Astrocyte of the spinal cord (primary cell): ENCODE data around the gene GRHL3.
A peak's percentile ranks its signal among the peaks of the same experiment; 100 is the strongest.
"Not testable (repeated sequence)": the region's sequence is repeated elsewhere in the genome, so short reads cannot be mapped to it uniquely, and the experiment has no call there.

ENCODE experiments used
- DNase-seq: peaks from one replicate; pipeline ENCODE4 v3.0.0; 2011; ENCODE audit warnings: low read depth, low spot score
- H3K4me3 ChIP-seq: 2 replicates; pipeline ENCODE4 v1.5.1; 2011; ENCODE audit warnings: low read depth, mild to moderate bottlenecking, low read length, moderate library complexity
- in situ Hi-C: cut with HindIII; loops from 2 replicates; pipeline ENCODE4 v1.10.0; 2017; ENCODE audit warnings: low sequenced_read_pairs
- TF ChIP-seq, protein P1 (sequence below): IDR thresholded peaks from 2 replicates; pipeline ENCODE4 v1.5.1; 2012; ENCODE audit warnings: low read depth, mild to moderate bottlenecking, low read length, inconsistent platforms

The GRHL3 gene

GRCh38 chr1:24286246-24287010 is 32.7 kb upstream of the GRHL3 start:
- no peak overlapping the region for H3K4me3 ChIP-seq
- in situ Hi-C loops = no loop called here
- TF ChIP-seq, protein P1, sequence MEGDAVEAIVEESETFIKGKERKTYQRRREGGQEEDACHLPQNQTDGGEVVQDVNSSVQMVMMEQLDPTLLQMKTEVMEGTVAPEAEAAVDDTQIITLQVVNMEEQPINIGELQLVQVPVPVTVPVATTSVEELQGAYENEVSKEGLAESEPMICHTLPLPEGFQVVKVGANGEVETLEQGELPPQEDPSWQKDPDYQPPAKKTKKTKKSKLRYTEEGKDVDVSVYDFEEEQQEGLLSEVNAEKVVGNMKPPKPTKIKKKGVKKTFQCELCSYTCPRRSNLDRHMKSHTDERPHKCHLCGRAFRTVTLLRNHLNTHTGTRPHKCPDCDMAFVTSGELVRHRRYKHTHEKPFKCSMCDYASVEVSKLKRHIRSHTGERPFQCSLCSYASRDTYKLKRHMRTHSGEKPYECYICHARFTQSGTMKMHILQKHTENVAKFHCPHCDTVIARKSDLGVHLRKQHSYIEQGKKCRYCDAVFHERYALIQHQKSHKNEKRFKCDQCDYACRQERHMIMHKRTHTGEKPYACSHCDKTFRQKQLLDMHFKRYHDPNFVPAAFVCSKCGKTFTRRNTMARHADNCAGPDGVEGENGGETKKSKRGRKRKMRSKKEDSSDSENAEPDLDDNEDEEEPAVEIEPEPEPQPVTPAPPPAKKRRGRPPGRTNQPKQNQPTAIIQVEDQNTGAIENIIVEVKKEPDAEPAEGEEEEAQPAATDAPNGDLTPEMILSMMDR = no peak
- DNase-seq = no peak

DNA sequence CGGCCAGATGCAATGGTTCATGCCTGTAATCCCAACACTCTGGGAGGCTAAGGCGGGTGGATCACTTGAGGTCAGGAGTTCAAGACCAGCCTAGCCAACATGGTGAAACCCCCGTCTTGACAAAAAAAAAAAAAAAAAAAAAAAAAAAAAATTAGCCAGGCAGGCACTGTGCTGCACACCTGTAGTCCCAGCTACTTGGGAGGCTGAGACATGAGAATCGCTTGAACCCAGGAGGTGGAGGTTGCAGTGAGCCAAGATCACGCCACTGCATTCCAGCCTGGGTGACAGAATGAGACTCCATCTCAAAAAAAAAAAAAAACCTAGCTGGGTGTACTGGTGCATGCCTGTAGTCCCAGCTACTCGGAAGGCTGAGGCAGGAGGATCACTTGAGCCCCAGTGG is 31.4 kb upstream of the GRHL3 start:
- in situ Hi-C loops = not testable (repeated sequence)

DNA sequence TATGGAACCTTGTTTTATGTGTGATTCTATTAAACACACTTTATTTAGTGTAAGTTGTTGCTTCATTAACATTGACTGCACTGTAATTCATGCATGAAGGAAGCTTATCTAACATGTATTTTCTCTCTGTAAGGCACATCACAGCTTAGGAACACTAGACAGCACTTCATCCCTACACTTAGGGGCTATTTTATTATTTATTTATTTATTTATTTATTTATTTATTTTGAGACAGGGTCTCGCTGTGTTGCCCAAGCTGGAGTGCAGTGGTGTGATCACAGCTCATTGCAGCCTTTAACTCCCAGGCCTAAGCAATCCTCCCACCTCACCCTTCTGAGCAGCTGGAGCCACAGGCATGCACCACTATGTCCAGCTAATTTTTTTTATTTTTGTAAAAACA is 30.7 kb upstream of the GRHL3 start:
- no peak overlapping the region for H3K4me3 ChIP-seq
- TF ChIP-seq, protein P1 = no peak
- in situ Hi-C loops = no loop called here
- no peak for DNase-seq

More for the DNA sequence above, 31.4 kb upstream of the GRHL3 start:
- not testable (repeated sequence) for DNase-seq, H3K4me3 ChIP-seq

- no peak overlapping the region for H3K4me3 ChIP-seq
- peak; percentile 94 for DNase-seq
- in situ Hi-C loops = no loop called here
- TF ChIP-seq, protein P1 = no peak
Measured at GRCh38 chr1:24289937-24290595, 29.1 kb upstream of the GRHL3 start.

DNA sequence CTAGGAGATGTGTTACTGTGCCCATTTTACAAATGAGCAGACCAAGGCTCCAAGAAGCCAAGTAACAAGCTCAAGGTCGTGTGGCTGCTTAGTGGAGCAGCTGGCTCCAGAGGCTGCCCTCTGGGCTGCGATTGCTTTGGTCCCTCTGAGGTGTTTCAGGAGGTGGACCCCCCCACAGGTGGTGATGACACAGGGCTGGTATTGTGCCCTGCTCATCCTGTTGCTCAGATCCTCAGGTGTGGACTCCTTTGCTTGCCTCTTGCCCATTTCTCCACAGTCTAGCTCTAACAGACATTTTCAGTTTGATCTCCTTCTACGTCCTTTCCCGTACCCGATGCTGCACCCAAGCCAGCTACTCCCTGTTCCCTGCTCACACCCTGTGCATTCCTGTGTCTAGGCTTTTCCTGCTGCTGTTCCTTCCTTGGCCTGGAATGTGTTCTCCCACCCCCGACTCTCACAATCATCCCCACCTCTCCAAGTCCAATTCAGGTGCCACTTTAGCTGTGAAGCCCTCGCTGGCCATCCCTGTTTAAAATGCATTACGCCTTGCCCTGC is 28.1 kb upstream of the GRHL3 start:
- TF ChIP-seq, protein P1 = no peak
- DNase-seq = no peak
- no peak overlapping the region for H3K4me3 ChIP-seq
- in situ Hi-C loops = no loop called here

DNA sequence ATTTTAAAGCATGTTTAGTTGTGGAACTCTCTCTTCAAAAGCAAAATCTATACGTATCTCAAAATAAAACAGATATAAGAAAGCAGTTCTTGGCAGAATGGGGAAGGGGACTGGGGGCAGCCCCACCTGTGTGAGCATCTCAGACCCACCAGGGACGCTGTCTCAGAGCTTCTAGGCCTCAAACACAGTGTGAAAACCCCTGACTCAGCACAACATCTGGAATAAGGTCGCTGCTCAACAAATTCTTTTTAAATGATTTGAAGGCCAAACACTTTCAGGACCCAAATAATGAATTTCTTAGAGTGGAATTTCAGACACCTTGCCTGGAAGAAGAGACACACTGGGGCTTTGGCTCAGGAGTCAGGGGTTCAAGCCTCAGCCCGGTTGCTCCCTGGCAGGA is 27.1 kb upstream of the GRHL3 start:
- H3K4me3 ChIP-seq = no peak overlapping the region
- no peak for DNase-seq
- TF ChIP-seq, protein P1 = no peak
- in situ Hi-C loops = no loop called here

DNA sequence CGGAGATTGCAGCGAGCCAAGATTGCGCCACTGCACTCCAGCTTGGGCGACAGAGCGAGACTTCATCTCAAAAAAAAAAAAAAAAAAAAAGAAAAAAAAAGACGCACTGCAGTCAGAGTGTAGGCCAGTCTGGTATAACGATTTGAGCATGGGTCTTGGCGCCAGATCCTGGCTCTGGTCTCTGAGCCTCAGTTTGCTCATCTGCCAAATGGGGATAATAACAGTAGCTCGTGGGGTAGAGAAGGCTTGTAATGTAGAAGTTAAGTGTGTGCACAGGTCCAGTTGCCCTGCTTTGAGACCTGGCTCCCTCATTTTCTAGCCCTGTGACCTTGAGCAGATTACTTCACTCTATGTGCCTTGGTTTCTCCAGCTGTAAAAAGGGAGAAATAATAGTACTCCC is 26.3 kb upstream of the GRHL3 start:
- in situ Hi-C loops = no loop called here
- no peak overlapping the region for H3K4me3 ChIP-seq
- TF ChIP-seq, protein P1 = no peak
- DNase-seq = no peak
